BE2C (cell line): Measurements from ENCODE around the gene CNDP2.

Experiments
- DNase-seq: peaks from one replicate; pipeline ENCODE4 v3.0.0-alpha.2; 2020
- H3K27me3 ChIP-seq: fragments of 250-450 bp; sonication (Bioruptor Pico); 2 replicates; pipeline ENCODE4 v1.5.1; 2020; ENCODE audit warnings: mild to moderate bottlenecking
- H3K36me3 ChIP-seq: fragments of 250-450 bp; sonication (Bioruptor Pico); 2 replicates; pipeline ENCODE4 v1.5.1; 2020; ENCODE audit warnings: mild to moderate bottlenecking
- H3K4me1 ChIP-seq: fragments of 250-450 bp; sonication (Bioruptor Pico); 2 replicates; pipeline ENCODE4 v1.5.1; 2020
- H3K4me3 ChIP-seq: 2 replicates; pipeline ENCODE4 v1.5.1; 2011; ENCODE audit warnings: low read depth, low read length
- H3K9me3 ChIP-seq: fragments of 250-450 bp; sonication (Bioruptor Pico); 2 replicates; pipeline ENCODE4 v1.5.1; 2020
- TF ChIP-seq, protein P1 (sequence below): IDR thresholded peaks from 2 replicates; pipeline ENCODE4 v1.5.1; 2012; ENCODE audit warnings: mild to moderate bottlenecking, low read depth, low read length

CNDP2 gene

DNA sequence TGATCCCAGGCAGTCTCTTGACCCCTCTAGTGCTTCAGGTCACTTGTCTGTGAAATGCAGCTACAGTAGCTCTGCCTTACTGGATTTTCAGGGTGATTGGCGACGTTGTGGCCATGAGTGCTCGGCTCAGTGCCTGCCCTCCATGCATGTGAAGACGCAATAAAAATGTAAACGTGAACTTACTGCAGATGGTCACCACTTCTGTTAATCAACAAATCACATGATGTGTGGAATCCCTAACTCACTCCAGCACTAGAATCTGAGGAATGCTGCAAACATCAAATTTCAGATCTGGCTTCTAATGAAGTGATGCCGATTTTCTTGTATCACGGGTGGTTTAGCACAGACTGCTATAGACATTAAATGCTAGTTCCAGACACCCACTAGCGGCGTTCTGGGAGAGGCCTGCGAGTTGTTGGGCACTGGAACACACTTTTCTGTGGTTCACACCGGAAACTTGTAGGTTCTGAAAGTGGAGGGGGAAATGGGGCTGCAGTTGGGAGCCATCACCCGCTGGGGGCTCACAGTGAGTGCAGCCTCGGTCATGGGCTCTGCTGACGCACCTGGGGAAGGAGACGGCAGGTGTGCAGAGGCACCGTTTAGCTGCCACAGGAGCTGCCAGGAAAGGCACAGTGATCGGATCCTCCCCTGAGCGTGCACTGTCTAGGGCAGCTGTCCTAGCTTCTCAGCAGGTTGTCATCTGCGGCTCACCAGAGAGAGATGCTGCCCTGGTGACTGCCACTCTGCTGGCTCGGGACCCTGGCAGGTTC, 44.7 kb downstream of the CNDP2 start:
- H3K9me3 ChIP-seq = no peaks in the 10 kb centered on the region
- H3K27me3 ChIP-seq = no peaks in the 10 kb centered on the region
- H3K4me1 ChIP-seq = no peaks in the 10 kb centered on the region
- H3K36me3 ChIP-seq = no peaks in the 10 kb centered on the region
- TF ChIP-seq, protein P1, sequence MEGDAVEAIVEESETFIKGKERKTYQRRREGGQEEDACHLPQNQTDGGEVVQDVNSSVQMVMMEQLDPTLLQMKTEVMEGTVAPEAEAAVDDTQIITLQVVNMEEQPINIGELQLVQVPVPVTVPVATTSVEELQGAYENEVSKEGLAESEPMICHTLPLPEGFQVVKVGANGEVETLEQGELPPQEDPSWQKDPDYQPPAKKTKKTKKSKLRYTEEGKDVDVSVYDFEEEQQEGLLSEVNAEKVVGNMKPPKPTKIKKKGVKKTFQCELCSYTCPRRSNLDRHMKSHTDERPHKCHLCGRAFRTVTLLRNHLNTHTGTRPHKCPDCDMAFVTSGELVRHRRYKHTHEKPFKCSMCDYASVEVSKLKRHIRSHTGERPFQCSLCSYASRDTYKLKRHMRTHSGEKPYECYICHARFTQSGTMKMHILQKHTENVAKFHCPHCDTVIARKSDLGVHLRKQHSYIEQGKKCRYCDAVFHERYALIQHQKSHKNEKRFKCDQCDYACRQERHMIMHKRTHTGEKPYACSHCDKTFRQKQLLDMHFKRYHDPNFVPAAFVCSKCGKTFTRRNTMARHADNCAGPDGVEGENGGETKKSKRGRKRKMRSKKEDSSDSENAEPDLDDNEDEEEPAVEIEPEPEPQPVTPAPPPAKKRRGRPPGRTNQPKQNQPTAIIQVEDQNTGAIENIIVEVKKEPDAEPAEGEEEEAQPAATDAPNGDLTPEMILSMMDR = no peak
- no peak overlapping the region for H3K4me3 ChIP-seq
- no peak for DNase-seq

DNA sequence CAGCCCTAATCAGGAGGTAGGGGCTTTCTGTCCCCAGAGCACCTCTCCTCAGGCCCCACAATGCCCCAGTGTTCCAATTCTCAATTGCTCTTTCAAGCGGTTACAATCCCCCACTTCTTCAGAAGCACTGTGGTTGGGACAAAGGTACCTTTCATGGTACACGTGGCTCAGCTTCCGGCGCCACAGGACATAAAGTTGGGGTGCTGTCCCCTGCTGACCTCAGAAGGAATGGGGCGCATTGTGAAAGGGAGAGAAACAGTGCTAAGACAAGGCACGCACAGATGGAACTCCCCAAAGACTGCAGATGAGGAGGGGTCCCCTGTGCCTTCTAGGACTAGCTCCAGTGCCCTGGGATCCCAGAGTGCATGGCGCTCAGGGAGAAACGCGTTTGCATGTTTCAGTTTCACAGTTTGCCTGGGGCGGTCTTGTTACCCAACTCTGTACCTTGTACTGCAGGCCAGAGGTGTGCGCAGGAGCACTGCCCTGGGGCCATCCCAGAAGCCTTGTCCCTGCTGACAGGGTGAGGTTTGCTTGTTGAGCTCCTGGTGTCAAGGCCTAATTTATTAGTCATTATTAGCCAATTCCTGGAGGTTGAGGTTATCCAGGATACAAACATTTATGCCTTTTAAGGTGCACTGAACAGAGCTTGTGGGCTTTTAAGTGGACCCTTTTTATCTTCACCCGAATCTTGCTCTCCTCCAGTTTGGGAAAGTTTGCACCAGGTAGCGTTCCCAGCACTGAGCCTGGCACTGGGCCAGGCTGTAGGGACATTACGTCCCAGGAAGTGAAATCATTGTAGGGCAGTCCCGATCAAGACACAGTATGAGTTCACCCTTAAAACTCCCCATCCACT, 45.8 kb downstream of the CNDP2 start:
- Histone ChIP-seq H3K27me3 (no peaks in the 10 kb centered on the region), H3K36me3 (no peaks in the 10 kb centered on the region), H3K4me1 (no peaks in the 10 kb centered on the region), H3K4me3 (no peak overlapping the region), H3K9me3 (no peaks in the 10 kb centered on the region)
- TF ChIP-seq, protein P1 = no peak
- DNase-seq = no peak

DNA sequence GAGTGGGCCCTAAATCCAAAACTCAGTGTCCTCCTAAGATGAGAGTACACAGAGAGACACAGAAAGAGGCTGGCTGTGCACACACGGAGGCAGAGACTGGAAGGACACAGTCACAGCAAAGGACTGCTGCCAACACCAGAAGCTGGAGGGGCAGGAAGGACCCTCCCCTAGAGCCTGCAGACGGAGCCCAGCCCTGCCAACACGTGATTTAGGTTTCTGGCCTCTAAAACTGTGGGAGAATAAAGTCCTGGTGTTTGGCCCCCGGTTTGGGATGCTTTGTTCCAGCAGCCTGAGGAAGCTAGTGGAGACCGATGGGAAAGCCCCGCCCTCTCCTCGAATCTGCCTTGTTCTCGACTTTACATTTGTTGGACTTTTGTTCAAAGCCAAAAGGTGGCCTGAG, 48.7 kb downstream of the CNDP2 start:
- Histone ChIP-seq H3K36me3 (no peaks in the 10 kb centered on the region), H3K27me3 (no peaks in the 10 kb centered on the region), H3K9me3 (no peaks in the 10 kb centered on the region), H3K4me3 (no peak overlapping the region), H3K4me1 (no peaks in the 10 kb centered on the region)
- no peak for DNase-seq
- TF ChIP-seq, protein P1 = no peak

DNA sequence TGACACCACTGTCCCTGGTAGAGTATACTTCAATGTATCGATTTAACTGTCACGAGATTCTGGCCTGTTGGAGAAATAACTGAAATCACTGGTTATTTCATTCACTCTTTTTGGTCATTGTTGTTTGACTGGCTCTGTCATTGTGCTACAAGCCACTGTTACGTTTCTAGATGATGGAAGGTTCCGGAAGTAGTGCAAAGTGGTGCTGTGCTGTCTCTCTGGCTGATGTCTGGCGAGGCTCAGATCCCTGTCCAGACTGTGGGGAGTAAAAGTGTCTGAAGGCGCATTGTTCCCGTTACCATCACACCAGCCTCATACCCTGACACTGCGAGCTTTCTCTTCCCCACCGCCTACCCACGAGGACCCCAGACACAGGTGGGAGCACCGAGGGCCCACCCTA, 49.8 kb downstream of the CNDP2 start:
- no peak for DNase-seq
- Histone ChIP-seq H3K36me3 (no peaks in the 10 kb centered on the region), H3K9me3 (no peaks in the 10 kb centered on the region), H3K4me3 (no peak overlapping the region), H3K27me3 (no peaks in the 10 kb centered on the region), H3K4me1 (no peaks in the 10 kb centered on the region)
- TF ChIP-seq, protein P1 = no peak

DNA sequence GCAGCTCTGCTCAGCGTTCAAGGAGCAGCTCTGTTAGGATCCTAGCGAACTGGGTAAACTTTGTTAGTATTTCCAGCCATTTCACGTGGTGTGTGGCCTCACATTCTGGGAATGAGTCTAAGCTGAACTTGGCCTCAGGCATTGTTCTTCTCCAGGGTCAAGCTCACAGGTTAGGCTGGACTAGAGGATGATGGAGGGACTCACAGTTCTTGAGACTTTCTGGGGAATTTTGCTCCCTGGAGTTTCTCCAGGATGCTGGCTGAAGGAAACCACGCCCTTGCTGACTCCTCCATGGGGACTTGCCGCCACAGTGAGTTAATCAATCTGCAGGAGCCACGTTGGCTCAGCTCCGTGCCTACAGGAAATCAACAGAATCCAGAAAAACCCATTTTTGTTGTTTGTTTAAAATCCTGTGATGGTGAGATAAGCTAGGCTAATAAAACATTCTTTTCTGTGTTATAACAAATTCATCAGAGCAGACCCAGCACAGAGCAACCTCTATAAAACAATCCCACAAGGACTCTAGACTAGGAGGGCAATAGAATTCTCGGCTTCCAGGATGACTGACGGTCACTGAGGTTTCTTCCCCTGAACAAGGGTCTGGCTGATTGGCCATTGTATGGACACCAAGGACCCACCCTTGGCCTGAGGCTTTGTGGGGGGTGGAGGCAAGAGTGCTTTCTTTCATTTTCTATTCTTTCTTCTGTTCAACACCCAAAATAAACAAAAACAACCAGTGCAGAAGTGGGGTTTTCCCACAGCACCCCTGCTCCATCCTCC, 50.8 kb downstream of the CNDP2 start:
- Histone ChIP-seq H3K27me3 (no peaks in the 10 kb centered on the region), H3K4me3 (no peak overlapping the region), H3K9me3 (no peaks in the 10 kb centered on the region), H3K4me1 (no peaks in the 10 kb centered on the region), H3K36me3 (no peaks in the 10 kb centered on the region)
- no peak for DNase-seq
- TF ChIP-seq, protein P1 = no peak
